Skeletal muscle satellite cell (primary cell): ENCODE results near the gene TCP1.
"Not testable (repeated sequence)": the region's sequence is repeated elsewhere in the genome, so short reads cannot be mapped to it uniquely, and the experiment has no call there.

Experiments
- H3K27me3 ChIP-seq: 2 replicates; pipeline ENCODE4 v1.7.0; 2013; ENCODE audit warnings: low read length; ENCODE audit not compliant: control insufficient read depth, insufficient read depth
- H3K36me3 ChIP-seq: 2 replicates; pipeline ENCODE4 v1.7.0; 2013; ENCODE audit warnings: mild to moderate bottlenecking, control low read depth, low read length; ENCODE audit not compliant: insufficient read depth
- H3K4me1 ChIP-seq: 2 replicates; pipeline ENCODE4 v1.7.0; 2013; ENCODE audit warnings: low read length; ENCODE audit not compliant: control insufficient read depth, insufficient read depth
- H3K4me2 ChIP-seq: 2 replicates; pipeline ENCODE4 v1.7.0; 2013; ENCODE audit warnings: mild to moderate bottlenecking, low read length
- H3K4me3 ChIP-seq: 2 replicates; pipeline ENCODE4 v1.7.0; 2013; ENCODE audit warnings: low read length
- H3K9ac ChIP-seq: 2 replicates; pipeline ENCODE4 v1.7.0; 2013; ENCODE audit warnings: mild to moderate bottlenecking, low read depth, low read length, moderate library complexity
- H3K9me3 ChIP-seq: replicated peaks from 2 replicates; pipeline ENCODE4 v1.7.0; 2013; ENCODE audit warnings: mild to moderate bottlenecking, control low read depth, low read length

The TCP1 gene

DNA sequence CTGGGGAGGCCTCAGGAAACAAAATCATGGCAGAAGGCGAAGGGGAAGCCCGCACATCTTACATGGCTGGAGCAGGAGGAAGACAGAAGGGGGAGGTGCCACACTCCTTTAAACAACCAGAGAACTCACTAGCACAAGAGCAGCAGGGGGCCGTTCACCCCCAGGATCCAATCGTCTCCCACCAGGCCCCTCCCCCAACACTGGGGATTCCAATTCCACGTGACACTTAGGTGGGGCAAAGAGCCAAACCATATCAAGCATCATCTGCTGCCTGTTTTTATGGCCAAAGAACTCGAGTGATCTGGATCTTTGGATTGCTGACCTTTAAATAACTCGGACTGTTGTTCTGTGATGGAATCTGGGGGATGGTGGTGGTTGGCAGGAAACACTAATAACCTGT is 38.7 kb upstream of the TCP1 start:
- Histone ChIP-seq H3K4me1 (no peaks in the 10 kb centered on the region), H3K4me2 (no peak overlapping the region), H3K4me3 (no peak overlapping the region), H3K36me3 (no peaks in the 10 kb centered on the region), H3K27me3 (peaks cover 6% of the 10 kb centered on the region), H3K9ac (no peak overlapping the region), H3K9me3 (no peaks in the 10 kb centered on the region)

DNA sequence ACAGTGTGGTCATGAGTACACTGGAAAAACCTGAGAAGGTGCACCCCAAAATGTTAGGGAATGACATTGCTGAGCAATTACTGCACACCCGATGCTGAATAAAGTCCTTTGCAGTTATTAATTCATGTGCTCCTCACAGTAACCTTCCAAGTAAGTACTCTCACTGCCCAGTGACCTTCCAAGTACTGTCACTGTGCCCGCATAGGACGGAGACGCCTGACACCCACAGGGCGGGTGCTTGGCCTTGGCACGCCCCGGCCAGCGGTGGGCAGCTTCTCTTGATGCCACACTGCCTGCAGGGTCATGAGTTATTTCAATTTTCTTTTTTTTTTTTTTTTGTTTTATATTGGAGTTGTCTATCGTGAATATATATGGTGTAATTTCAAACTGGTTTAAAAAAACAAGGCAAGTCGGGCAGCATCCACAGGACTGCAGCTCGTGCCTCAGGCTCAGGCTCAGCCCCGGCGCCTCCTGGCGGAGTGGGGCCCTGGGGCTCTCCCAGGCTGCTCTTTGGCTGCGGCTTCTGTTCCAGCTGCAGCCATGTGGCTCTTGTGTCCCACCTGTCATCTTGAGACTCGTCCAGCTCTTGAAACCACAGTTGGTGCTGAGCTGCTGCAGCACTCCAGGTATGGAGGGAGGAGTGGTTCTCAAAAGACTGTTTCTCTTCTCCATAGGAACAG is 37.7 kb upstream of the TCP1 start:
- no peaks in the 10 kb centered on the region for H3K4me1 ChIP-seq
- H3K9ac ChIP-seq: no peak overlapping the region
- H3K27me3 ChIP-seq: peaks cover 3% of the 10 kb centered on the region
- no peaks in the 10 kb centered on the region for H3K9me3 ChIP-seq
- no peaks in the 10 kb centered on the region for H3K36me3 ChIP-seq
- no peak overlapping the region for H3K4me2 ChIP-seq
- no peak overlapping the region for H3K4me3 ChIP-seq

DNA sequence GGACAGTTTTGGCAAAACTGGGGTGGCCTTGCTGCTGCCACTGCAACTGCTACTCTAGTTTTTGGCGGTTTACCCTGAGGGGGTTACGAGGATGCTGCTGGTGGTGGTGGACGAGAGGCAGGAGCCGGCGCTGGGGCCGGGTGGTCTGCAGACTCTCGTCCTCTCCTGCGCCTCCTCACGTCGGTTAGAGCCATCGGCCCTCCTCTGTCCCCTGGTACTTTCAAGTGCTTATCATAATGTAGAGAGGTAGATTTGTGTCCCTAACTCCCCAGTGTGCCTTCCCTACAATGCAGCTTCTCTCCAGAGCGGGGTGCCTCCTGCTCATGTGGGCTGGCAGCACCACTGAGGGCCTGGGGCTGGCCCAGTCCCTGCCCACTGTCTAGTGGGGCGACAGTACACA is 36.6 kb upstream of the TCP1 start:
- Histone ChIP-seq H3K4me1 (no peaks in the 10 kb centered on the region), H3K36me3 (no peaks in the 10 kb centered on the region), H3K9me3 (no peaks in the 10 kb centered on the region), H3K9ac (no peak overlapping the region), H3K27me3 (peaks cover 3% of the 10 kb centered on the region), H3K4me3 (no peak overlapping the region), H3K4me2 (no peak overlapping the region)

DNA sequence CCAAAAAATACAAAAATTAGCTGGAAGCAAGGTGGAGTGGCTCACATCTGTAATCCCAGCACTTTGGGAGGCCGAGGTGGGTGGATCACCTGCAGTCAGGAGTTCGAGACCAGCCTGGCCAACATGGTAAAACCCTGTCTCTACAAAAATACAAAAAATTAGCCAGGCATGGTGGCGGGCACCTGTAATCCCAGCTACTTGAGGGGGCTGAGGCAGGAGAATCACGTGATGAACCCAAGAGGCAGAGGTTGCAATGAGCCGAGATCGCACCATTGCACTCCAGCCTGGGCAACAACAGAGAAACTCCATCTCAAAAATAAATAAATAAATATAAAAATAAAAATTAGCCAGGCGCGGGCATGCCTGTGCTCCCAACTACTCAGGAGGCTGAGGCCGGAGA is 35.3 kb upstream of the TCP1 start:
- H3K27me3 ChIP-seq, H3K4me3 ChIP-seq, H3K9me3 ChIP-seq, H3K4me1 ChIP-seq, H3K9ac ChIP-seq, H3K4me2 ChIP-seq, H3K36me3 ChIP-seq: not testable (repeated sequence)

DNA sequence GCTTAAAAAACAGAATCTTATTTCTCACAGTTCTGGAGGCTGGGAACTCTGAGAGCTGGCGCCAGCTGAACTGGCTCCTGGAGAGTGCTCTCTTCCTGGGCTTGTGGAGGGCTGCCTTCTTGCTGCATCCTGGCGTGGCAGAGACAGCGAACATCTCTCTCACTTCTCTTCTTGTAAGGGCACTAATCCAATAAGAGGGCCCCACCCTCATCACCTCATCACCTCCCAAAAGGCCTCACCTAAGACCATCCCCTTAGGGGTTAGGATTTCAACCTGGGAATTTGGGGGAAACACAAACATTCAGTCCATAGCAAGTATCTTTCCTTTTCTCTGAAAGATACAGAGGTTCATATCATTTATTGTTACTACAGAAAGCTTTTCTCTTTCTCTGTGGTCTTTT is 34.6 kb upstream of the TCP1 start:
- no peak overlapping the region for H3K9ac ChIP-seq
- no peak overlapping the region for H3K4me3 ChIP-seq
- H3K9me3 ChIP-seq: no peaks in the 10 kb centered on the region
- no peaks in the 10 kb centered on the region for H3K36me3 ChIP-seq
- peaks cover 9% of the 10 kb centered on the region for H3K27me3 ChIP-seq
- H3K4me2 ChIP-seq: no peak overlapping the region
- H3K4me1 ChIP-seq: peaks cover 9% of the 10 kb centered on the region

DNA sequence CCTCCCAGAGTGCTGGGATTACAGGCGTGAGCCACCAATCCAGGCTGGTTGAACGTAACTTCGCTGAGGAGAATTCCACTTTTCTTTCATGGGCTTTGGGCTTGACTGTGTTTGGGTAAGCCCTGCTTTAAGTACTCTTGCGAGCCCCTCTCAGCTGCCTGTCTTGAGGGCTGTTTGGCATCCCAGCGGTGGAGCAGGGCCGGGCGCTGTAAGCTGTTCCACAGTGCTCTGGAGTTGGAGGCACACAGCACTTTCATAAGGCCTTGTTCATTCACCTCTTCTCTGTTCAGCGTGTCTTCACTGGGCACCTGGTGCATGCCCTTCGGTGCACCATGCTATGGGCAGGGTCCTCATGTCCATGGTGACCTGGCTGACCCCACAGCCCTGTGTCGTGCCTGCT is 32.3 kb upstream of the TCP1 start:
- Histone ChIP-seq H3K27me3 (peaks cover 9% of the 10 kb centered on the region), H3K4me1 (peaks cover 9% of the 10 kb centered on the region), H3K9ac (no peak overlapping the region), H3K9me3 (no peaks in the 10 kb centered on the region), H3K4me3 (no peak overlapping the region), H3K36me3 (no peaks in the 10 kb centered on the region), H3K4me2 (no peak overlapping the region)

DNA sequence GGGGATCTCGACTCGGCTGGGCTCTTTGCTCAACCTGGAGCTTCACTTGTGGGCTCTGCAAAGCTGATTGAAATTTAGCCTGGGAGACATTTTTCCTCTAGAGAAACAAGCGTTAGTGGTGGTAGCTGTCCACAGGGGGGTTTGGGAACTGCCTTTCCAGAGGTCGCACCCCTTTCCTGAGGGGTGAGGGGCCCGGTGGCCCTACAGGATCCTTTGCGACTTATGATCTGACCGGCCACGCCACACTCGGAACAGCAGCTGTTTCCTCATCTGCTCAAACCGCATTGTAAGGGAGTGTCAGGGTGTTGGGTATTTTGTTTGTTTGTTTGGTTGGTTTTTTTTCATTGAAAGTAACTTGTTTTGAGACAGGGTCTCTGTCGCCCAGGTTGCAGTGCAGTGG is 31.7 kb upstream of the TCP1 start:
- Histone ChIP-seq H3K9me3 (no peaks in the 10 kb centered on the region), H3K4me1 (peaks cover 9% of the 10 kb centered on the region), H3K9ac (no peak overlapping the region), H3K36me3 (no peaks in the 10 kb centered on the region), H3K27me3 (peaks cover 9% of the 10 kb centered on the region), H3K4me3 (no peak overlapping the region), H3K4me2 (no peak overlapping the region)

DNA sequence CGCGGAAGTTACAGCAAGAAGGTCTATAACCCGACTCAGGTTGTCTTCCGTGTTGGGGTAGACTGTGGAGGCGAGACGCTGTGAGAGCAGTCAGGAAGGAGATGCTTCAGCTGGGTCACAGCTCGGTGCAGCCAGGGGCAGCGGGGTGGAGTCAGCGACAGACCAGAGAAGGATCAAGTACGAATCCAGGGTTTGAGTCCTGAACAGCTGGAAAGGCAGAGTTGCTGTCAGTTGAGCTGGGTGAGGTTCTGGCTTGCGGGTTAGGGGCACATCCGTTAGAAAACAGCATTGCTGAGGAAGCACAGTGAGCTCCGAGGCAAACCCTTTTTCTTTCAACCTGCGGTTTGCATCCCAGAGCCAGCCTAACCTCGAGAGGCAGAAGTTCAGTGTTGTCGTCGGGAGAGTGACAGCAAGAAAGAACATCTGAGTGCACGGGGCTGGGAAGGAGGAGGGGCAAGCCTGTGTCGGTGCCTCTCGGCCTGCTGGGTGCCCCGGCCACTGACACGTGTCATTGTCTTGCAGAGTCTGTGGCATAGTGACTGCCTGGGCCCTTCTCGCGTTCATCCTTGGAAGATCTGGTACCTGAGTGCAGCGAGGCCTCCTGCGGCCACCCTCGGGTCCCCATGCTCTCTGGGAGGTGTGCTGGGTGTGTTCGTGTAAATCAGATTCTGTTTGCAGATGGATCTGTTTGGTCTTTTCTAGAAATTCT is 30.7 kb upstream of the TCP1 start:
- H3K4me3 ChIP-seq: peak overlapping the region; percentile 42
- no peaks in the 10 kb centered on the region for H3K36me3 ChIP-seq
- H3K4me1 ChIP-seq: peaks cover 9% of the 10 kb centered on the region
- no peak overlapping the region for H3K9ac ChIP-seq
- H3K4me2 ChIP-seq: peak overlapping the region; percentile 67
- H3K9me3 ChIP-seq: no peaks in the 10 kb centered on the region
- H3K27me3 ChIP-seq: peaks cover 9% of the 10 kb centered on the region

DNA sequence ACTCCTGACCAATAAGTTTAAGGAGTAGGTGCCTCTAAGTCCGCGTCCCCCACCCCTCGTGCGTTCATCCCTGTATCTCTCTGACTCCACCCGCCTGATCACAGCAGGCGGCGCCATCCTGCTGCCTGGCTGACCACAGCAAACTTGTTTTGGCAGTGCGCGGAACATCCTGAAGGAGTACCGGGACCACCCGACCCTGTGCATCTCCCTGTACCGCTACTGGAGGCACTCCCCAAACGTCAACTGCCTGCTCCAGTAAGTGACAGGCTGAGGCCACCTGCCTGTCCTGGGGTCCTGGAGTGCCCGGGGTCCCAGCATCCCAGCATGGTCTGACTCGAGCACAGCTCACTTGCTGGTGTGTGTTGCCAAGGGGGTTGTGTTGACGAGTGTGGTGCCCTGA is 29.7 kb upstream of the TCP1 start:
- Histone ChIP-seq H3K27me3 (peaks cover 9% of the 10 kb centered on the region), H3K4me2 (no peak overlapping the region), H3K36me3 (no peaks in the 10 kb centered on the region), H3K9me3 (no peaks in the 10 kb centered on the region), H3K9ac (no peak overlapping the region), H3K4me3 (no peak overlapping the region), H3K4me1 (peaks cover 9% of the 10 kb centered on the region)

DNA sequence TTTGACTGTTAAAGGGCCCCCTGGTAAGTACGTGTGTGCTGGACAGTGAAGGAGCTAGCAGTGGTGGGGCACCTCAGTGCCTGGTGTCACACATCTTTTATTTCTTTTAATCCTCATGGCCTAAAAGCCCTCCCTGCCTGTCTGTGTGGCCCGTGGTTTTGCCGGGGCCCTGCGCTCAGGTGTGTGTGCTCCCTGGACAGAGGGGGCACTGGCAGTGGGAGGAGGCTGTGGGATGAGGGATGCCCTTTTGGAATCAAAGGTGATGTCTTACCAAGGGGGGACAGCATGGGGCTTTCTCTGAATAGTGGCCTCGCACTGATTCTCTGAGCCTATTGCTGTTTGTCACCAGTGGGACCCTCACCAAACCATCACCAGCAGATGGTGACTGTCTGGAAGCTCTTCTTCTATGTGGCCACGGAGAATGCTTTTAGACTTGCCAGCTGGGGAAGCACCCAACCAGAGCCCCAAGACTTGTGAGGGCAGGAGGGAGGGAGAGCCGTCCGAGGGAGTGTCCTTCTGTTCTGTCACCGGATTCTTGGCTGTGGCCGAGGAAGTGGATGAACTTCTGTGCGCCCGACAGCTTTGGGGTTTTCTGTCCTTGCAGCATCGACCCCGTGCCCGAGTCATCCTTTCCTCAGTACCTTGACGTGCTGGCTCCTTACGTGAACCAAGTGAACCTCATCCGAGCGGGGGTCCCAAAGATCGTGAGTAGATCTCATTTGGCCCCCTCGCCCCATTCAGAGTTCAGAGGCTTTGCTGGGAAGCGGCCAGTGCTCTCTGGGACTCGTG is 28.7 kb upstream of the TCP1 start:
- Histone ChIP-seq H3K4me2 (no peak overlapping the region), H3K9me3 (no peaks in the 10 kb centered on the region), H3K9ac (no peak overlapping the region), H3K36me3 (no peaks in the 10 kb centered on the region), H3K4me1 (peaks cover 9% of the 10 kb centered on the region), H3K4me3 (no peak overlapping the region), H3K27me3 (peaks cover 9% of the 10 kb centered on the region)

DNA sequence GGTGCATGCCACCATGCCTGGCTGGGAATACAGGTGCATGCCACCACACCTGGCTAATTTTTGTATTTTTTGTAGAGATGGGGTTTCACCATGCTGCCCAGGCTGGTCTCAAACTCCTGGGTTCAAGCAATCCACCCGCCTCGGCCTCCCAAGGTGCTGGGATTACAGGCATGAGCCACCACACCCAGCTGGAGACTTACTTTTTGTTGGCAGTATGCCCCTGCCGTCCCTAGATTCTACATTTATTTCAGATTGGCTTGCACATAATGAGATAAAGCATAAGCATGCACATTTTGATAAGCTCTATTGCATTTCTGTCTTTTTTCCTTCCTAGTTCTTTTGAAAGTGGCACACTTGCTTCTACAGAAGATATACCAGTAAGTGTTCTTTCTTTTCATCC is 27.4 kb upstream of the TCP1 start:
- H3K9me3 ChIP-seq, H3K4me1 ChIP-seq, H3K4me2 ChIP-seq, H3K4me3 ChIP-seq, H3K36me3 ChIP-seq, H3K27me3 ChIP-seq, H3K9ac ChIP-seq: not testable (repeated sequence)
